Measurements from ENCODE around the gene SLC38A10.

The SLC38A10 gene

GRCh38 chr17:81218459-81218858 lies 76.6 kb downstream of the SLC38A10 start:
- TF ChIP-seq CTCF (IDR thresholded peaks at IDR 0.05; ENCODE audit: control insufficient read depth, insufficient read depth, low read depth, low read length, missing control alignments) = no peak
- no peak for DNase-seq (ENCODE audit: low read depth)
- no peak overlapping the region for H3K4me3 ChIP-seq (ENCODE audit: control insufficient read depth, low read depth, low read length)

- no peak overlapping the region for H3K4me3 ChIP-seq (ENCODE audit: control insufficient read depth, low read depth, low read length)
- no peak for DNase-seq (ENCODE audit: low read depth)
Measured at GRCh38 chr17:81217491-81217890, 77.6 kb downstream of the SLC38A10 start.

GRCh38 chr17:81213978-81214377 lies 81.1 kb downstream of the SLC38A10 start:
- no peak for TF ChIP-seq CTCF (IDR thresholded peaks at IDR 0.05; ENCODE audit: control insufficient read depth, insufficient read depth, low read depth, low read length, missing control alignments)
- no peak for DNase-seq (ENCODE audit: low read depth)
- no peak overlapping the region for H3K4me3 ChIP-seq (ENCODE audit: control insufficient read depth, low read depth, low read length)

More at GRCh38 chr17:81217491-81217890, 77.6 kb downstream of the SLC38A10 start:
- TF ChIP-seq CTCF (IDR thresholded peaks at IDR 0.05; ENCODE audit: control insufficient read depth, insufficient read depth, low read depth, low read length, missing control alignments) = no peak

DNA sequence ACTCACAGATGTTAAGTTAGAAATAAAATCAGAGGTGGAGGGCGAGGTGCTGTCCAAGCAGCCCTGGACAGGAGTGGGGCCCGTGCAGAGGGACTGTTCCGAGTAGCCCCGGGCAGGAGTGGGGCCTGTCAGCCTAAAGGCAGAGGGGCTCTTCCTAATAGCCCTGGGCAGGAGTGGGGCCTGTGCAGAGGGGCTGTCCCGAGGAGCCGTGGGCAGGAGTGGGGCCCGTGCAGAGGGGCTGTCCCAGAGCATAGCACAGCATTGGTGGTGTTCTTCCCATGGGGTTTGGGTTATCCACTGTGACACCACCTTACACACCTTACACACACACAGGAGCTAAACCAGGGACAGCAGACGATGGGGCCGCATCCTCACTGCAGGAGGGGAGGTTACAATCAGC lies 82.7 kb downstream of the SLC38A10 start:
- H3K4me3 ChIP-seq (ENCODE audit: control insufficient read depth, low read depth, low read length) = no peak overlapping the region
- TF ChIP-seq CTCF (IDR thresholded peaks at IDR 0.05; ENCODE audit: control insufficient read depth, insufficient read depth, low read depth, low read length, missing control alignments) = no peak
- DNase-seq (ENCODE audit: low read depth) = no peak

GRCh38 chr17:81210868-81211267 lies 84.2 kb downstream of the SLC38A10 start:
- no peak overlapping the region for H3K4me3 ChIP-seq (ENCODE audit: control insufficient read depth, low read depth, low read length)
- DNase-seq (ENCODE audit: low read depth) = no peak
- no peak for TF ChIP-seq CTCF (IDR thresholded peaks at IDR 0.05; ENCODE audit: control insufficient read depth, insufficient read depth, low read depth, low read length, missing control alignments)

GRCh38 chr17:81210466-81210865 lies 84.6 kb downstream of the SLC38A10 start:
- no peak for TF ChIP-seq CTCF (IDR thresholded peaks at IDR 0.05; ENCODE audit: control insufficient read depth, insufficient read depth, low read depth, low read length, missing control alignments)
- no peak overlapping the region for H3K4me3 ChIP-seq (ENCODE audit: control insufficient read depth, low read depth, low read length)
- no peak for DNase-seq (ENCODE audit: low read depth)

DNA sequence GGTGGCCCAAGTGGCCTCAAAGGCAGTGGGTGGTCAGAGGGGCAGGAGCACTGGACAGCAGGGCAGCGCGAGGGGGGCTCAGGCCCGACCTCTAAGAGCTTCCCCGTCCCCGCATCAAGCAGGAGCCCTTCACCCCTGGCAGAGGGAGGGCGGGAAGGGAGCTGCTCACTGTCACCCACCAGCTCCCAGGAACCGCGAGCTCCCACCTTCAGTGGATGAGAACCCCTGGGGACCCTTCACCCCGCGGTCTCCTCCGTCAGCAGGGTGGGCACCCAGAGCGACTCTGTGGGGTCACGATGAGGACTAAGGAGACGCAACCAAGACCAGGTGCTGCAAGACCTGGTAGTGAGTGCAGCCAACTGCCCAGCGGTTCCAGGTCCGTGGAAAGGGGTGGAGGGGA lies 86.0 kb downstream of the SLC38A10 start:
- no peak for TF ChIP-seq CTCF (IDR thresholded peaks at IDR 0.05; ENCODE audit: control insufficient read depth, insufficient read depth, low read depth, low read length, missing control alignments)
- H3K4me3 ChIP-seq (ENCODE audit: control insufficient read depth, low read depth, low read length) = no peak overlapping the region
- no peak for DNase-seq (ENCODE audit: low read depth)
